DMS53 (cell line): ENCODE measurements around the gene ZNRF1.

Source experiments
- DNase-seq: peaks from one replicate; lab custom pipeline; 2025; lab: John Stamatoyannopoulos, UW

The ZNRF1 gene

DNA sequence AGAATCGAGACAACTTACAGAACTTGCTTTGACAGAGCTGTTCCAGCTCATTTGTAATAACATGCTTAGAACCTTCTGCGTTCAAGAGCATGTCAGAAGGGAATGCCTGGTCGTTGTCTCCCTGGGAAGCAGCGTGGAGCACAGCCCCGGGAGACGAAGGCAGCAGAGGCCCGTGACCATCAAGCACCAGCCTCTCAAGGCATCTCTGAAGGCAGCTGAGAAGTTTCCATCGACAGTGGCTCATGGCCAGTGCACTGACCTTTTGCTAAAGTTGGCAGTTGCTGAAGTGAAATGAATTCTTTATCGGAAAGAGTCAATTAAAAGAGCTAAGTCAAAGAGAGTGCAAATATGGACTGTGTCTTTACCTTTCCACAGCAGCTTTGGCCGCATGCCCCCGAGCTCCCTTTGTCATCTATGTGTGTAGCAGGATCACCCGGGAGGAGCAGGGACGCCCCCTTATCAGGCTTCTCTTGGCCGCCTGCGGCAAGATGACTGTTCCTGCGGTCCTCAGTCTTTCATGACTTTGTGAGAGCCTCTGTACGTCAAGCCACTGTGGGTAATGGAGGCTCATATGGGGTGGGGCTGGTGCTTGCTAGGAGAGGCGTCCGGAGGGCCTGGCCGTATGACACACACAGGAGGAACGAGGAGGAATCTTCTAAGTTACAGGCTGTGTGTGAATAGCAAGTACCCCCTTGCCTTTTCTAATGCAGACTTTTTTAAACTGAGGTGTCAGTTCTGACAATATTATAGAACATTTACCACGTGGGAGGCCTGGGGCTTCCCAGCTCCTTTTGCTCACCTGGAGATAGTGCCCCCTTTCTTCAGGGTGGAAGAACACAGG lies 63.5 kb downstream of the ZNRF1 start:
- DNase-seq = no peak

DNA sequence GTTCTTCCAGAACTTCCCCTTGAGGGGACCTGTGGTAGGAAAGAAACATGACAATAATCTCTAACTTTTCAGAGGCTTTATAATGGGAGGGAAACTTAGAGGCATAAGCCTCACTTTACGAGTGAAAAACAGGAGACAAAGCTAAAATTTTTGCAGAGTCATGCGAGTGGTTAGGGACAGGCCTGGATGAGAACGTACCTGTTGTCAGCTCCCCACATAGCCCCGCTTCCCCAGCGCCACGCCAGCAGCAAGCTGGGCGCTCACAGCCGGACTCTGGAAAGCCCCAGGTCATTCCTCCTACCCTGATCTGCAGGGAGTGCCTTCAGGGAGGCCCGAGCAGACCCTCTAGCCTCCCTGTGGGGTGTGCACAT lies 64.1 kb downstream of the ZNRF1 start:
- DNase-seq = no peak

DNA sequence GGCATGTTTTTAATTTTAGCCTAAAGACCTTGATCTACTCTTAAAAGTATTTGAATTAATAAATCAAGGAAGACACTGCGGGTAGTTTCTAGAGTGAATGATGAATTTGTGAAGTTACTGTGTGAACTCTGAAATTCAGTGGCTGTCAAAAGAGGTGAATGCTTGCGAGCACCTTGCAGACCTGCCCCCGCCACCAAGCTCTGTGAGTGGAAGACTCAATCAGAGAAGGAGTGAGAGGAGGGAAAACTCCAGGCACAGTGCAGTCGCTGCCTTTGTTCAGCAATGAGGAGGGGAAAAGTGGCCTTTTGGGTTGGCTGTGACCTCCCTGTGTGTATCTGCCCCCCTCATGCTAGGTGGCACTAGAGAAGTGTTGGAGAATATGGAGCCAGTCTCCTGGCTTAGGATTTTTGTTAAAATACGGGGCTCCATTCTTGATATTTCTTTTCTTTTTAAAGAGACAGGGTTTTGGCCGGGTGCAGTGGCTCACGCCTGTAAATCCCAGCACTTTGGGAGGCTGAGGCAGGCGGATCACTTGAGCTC lies 64.8 kb downstream of the ZNRF1 start:
- DNase-seq = no peak

DNA sequence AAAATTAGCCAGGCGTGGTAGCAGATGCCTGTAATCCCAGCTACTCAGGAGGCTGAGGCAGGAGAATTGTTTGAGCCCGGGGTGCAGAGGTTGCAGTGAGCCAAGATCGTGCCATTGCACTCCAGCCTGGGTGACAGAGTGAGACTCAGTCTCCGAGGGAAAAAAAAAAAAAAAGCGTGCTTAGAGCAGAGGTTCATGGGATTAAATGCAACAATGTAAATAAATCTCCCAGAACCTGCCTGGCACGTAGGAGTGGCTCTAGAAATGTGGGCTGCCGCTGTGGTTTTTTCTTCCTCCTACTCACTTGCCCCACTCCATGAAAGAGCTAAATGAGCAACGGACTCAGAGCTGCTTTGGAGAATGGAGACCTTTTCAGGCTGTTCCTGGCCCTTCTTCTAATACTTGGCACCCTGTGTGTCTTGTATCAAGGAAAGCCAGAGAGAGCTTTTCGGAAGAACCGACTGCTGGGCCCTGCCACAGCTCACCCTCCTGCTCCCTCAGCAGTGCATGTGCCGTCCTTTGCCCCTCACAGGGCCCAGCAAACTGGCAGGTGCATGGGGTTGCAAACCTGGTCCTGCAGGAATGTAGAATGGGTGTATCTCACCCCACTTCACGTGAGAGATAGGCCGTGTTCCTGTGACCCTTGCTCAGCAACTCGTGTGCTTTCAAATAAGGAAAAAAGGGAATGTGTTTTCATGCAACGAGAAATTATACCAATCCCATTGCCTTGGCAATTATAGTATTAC lies 65.8 kb downstream of the ZNRF1 start:
- DNase-seq = peak; percentile 89

DNA sequence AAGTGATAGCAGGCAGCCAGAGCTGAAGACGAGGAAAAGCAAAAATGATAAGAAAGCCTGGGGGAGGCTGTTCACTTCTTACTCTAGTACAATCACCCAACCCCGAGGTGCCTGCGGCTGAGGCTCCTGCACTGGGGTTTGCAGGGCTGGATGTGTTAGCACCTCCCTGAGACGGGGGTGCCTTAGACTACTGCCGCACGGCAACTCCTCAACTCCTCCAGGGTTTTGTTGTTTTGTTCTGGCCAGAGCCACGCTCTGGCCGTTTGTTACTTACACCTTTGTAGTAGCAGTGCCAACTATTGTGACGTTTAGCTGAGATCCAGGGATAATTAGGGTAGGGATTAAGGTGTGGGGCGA lies 66.3 kb downstream of the ZNRF1 start:
- peak; percentile 45 for DNase-seq

DNA sequence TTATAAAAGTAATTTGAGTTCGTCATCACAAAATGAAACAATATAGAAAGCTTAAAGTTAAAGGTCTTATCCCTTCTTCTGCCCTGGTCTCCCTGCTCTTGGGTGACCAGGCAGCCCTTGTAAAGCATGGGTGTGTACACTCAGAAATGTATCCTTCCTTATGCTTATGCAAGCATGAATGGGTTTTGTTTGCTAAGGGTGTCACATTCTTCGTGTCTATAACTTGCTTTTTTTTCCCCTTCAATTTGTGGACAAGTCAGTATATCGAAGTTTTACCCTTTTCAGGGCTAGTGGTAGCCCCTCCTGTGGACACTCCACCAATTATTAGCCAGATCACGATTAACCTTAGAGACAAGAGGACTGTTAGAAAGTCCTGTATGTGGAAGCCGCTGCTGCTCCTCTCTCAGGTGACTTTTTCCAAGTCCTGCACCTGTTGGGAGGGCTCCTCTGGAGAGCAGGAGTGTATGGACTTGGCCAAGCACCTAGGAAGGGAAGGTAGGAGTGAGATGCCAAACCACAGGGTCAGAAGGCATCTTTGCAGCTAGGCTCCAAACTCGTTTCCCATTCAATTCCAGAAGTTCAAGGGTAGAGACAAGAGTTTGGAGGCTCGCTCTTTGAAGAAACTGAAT lies 66.8 kb downstream of the ZNRF1 start:
- peak; percentile 60 for DNase-seq

DNA sequence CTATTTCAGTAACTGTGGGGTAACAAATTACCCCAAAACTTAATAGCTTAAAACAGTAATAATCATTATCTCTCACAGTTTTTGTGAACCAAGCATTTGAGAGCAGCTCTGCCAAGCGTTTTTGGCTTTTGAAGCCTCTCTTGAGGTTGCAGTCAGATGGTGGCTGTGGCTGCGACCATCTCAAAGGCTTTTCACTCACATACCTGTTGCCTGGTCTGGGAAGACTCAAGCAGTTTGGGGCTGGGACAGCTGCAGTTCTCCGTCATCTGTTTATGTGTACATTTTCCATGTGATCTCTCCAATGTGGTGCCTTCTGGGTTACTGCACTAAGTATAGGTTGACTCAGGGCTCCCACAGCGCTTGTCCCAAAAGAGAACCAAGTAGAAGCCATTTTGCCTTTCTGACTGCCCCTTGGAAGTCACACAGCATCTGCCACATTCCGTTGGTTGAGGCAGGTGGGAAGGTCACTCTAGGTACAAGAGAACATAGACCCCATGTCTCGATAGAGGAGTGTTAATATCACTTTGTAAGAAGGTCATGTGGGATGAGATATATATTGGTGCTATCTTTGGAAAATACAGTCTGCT lies 68.1 kb downstream of the ZNRF1 start:
- DNase-seq = no peak

DNA sequence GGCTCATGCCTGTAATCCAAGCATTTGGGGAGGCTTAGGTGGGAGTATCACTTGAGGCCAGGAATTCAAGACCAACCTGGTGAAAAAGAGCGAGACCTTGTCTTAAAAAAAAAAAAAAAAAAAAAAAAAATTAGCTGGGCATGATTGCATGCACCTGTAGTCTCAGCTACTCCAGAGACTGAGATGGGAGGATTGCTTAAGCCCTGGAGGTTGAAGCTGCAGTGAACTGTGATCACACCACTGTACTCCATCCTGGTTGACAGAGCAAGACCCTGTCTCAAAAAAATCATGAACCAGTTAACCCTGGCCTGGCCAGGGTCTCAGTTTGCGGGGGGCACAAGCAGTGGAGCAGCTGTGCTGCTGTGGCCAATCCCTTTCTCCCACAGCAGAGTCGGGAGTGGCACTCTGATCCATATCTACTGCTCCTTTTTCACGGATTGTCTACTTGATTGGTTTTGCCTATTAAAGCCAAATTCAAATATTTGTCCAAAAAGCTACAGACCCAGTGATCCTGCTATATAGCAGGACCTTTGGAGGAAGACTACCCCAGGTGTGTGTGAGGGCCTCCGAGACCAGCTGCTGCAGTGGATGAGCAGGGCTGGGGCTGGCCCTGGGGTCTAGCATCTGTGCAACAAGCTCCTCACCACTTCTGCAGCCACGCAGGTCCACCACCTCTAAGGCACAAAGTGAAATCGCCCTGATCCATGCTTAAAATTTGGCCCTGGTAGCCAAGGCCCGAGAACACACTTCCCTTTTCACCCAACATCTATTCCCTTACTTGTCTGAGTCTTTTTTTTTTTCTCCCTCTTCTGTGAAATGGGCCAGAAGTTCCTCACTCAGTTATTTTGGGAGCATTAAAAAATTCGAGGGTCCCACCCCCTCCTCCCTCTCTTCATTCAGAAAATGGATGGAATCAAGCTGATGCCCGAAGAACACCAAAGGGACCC lies 69.5 kb downstream of the ZNRF1 start:
- no peak for DNase-seq

DNA sequence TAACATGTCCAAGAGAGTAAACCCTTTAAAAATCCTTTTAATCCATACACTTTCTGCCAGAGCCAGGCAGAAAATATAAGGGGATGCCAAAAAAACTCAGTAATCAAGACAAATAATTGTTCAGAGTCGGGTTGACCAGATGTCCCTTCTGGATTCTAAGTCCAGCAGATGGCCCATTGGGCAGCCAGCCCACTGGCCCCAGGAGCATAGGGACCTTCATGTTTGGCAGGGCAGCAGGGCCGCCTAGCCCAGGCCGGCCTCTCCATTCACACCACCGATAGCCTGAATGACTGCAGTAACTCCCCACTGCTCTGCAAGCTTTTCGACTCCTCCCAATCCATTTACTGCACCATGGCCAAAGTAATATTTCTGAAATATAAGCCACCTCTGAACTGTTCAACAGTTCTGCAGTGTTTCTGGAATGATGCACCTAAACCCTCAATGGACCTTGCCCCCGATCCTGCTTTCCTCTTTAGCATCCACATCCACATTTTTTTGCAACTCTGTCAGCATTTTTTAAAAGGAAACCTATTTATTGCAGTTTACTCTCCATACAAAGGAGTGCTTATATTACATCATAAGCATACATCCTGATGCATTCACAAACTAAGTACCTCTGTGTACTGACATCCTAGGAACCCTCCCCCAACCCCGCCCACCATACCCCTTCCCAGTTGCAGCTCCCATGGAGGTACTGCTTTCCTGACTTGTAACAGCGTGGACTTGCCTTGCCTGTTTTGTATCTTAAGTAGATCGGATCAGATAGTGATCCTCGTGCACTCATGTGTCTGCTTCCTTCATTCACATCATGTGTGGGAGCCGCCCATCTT lies 71.4 kb downstream of the ZNRF1 start:
- DNase-seq = no peak

DNA sequence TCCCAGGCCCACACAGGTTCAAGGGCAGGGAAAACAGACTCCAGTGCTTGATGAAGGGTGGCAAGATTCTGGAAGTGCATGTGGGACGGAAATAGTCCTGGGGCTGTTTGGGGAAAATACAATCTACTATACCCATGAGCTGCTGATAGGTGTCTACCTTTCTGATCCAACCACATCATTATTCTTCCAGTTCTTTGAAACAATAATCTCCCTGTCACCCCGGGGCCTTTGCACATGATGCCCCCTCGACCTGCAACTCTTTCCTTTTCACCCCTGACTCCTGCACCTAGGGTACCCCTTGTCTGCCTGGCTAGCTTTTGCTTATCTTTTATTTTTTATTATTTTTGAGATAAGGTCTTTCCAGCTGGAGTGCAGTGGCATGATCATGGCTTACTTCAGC lies 72.8 kb downstream of the ZNRF1 start:
- no peak for DNase-seq

DNA sequence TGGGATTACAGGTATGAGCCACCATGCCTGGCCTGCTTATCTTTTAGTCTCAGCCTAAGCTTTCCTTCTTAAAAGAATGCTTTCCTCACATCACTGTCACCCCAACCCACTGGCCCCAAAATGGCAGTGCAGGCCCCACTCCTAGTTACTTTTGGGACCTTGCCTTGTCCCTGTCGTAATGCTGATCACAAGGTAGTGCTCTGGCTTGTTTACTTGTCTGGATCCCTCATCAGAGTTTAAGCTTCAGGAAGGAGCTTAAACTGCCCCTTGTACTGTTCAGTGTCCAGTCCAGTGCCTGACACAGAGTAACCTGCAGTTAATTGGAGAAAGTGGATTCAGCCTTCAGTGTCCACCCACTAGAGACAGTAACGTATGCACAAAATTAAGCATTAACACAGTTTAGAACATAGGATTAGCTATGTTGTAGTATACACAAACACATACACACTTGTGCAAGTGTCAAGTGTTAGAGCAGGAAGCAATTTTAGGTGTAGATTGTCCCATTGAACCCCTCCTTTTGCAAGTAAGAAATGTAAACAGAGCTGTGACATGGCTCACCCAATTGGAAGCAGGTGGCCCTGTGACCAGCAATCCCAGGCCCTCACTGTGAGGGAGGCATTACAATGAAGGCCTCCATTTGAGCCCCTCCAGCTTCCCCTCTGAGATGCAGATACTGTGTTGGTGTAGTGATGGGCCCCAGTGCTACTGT lies 73.6 kb downstream of the ZNRF1 start:
- peak; percentile 41 for DNase-seq

DNA sequence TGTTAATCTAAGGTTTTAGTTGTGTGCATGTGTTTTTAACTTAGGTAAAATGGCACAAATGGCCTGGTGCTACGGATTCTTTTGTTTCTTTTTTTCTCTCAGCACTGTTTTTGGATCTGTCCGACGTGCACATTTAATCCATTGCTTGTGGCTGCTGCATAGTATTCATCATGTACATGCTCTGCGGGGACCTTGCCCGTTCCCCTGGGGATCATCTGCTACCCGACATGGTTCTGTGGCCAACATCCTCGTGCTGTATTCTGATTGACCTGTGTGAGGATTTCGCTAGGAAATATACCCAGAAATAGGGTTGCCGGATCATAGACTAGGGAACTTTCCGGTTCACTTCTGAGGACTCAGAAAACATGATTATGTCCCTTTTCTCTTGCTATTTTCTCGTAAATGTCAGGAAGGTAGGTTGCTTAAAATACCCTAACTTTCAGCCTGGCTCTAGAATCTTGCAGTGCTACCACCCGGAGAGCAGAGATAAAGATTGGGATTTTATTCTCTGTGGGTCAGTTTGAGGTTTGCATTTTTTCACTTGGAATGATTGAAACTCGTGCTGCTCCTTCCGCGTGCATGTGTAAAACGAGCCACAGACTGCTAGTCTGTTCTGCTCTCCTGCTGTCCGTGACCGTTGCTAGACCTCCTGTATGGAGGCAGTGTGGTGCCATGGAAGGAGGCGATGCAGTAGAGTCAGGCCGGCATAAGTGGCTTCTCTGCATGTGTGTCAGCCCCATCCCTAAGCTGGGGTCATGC lies 74.9 kb downstream of the ZNRF1 start:
- no peak for DNase-seq

DNA sequence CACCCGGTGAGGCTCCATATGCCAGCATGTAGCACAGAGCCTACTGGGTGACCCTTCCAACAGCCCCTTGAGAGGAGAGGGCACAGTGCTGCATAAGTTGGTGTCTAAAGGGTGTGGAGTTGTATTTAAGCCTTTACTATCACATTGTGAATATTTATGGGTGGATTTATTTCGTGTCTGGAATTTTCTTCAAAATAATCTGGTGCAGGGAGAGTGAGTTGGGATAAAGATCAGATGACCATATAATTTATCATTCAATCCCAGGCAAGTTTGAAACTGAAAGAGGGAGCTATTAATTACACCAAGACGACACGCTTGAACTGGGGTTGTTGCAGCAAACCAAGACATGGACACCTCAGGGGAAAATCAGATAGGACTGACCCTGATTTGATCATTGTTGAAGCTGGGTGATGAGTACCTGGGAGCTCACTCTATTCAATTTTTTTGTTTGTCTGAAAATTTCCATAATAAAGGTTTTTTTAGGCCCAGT lies 75.5 kb downstream of the ZNRF1 start:
- DNase-seq = no peak

DNA sequence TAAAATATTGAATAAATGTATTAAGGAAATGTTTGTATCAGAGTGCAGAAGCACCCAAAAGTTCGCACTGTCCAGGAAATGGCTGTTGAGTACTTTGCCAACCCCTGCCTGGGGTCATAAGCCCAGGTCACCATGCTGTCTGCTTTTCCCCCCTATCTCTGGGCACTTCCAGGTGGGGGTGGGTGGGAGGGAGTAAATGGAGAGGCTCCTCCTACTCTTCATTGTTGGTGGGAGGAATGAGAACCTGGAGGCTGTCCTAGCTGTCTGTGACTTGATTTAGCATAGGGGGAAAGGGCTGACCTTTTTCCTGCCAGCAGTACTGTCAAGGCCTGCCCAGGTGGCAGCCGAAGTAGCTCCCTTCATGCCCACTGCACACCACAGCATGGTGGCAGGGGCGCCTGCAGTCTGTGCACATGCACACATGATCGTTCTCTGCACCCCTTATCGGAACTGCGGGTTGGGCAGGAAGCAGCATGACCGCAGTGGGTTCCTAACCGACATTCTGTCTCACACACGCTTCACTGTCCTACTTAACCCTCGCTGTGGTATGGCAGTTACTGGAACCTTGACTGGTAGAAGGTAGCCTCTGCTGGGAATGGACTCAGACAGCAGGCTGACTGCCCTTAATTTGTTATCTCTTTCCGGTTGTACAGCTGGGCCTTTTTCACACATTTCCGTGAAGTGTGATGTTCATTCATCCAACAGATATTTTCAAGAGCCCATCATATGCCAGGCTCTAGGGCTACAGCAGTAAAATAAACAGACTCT lies 76.3 kb downstream of the ZNRF1 start:
- DNase-seq = no peak

DNA sequence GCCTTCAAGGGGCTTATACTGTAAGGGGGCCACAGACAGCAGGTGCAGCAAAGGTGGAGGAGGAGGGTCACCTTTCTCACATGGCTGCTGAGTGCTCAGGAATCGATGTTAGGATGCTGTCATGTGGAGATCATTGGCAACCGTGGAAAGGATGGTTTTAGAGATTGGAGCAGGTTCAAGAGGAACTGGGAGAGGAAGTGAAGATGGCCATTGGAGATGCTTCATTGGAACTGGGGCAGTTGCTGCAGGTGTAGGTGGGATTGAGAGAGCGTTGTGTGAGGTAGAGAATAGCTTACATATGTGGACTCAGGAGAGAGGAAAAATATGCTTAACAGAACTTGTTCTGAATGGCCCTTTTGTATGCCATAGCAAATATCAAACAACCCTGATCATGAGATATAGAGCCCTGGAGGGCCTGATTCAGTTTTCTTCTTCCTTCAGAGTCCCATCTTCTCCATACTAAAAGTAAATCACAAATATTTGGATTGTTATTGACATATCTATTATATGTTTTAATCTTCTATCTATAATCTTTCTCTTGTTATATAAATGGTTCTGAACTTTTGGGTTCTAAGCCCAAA lies 77.0 kb downstream of the ZNRF1 start:
- no peak for DNase-seq

DNA sequence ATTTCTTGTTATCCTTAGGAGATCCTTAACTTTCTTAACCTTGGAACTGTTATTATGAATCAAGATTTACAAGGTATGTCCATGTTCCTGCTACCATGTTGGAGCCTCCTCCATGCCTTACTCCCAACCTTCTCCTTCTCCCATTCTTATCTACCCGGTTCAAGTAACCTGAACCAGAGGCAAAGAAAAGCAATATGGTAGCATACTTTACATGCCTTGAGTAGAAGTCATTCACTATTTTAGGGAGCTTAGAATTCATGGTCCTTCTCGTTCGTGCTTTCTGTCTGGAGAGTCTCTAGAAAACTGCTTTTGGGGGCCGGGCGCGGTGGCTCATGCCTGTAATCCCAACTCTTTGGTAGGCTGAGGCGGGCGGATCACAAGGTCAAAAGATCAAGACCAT lies 80.1 kb downstream of the ZNRF1 start:
- no peak for DNase-seq

DNA sequence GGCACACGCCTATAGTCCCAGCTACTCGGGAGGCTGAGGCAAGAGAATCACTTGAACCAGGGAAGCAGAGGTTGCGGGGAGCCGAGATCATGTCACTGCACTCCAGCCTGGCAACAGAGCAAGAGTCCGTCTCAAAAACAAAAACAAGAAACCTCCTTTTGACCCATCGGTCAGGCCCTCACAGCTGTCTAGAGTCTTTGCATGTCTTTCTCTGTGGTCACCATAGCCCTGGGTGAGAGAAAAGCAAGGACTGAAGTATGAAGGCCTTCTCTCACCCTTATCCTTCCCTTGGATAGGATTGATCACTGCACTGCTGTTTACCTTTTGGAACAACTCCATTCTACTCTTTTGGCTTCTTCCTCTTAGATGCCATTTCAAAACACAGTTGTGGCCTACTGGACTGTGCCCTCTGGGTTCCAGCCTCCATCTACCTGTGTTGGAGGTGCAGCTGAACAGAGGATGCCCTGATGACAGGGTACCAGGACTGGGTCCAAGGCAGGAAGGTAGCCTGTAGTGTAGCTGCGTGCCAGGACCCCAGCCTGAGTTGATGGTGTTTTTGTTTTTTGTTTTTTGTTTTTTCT lies 80.6 kb downstream of the ZNRF1 start:
- no peak for DNase-seq
